GM18909 (cell line): ENCODE measurements around the gene C10orf67.
A peak's percentile ranks its signal among the peaks of the same experiment; 100 is the strongest.

Experiments
- ATAC-seq: cut with Tn5 transposase; IDR thresholded peaks from one replicate; pipeline ENCODE4 v1.9.1; 2021; ENCODE audit warnings: mild to moderate bottlenecking; ENCODE audit not compliant: unreplicated experiment, poor library complexity

Gene C10orf67

DNA sequence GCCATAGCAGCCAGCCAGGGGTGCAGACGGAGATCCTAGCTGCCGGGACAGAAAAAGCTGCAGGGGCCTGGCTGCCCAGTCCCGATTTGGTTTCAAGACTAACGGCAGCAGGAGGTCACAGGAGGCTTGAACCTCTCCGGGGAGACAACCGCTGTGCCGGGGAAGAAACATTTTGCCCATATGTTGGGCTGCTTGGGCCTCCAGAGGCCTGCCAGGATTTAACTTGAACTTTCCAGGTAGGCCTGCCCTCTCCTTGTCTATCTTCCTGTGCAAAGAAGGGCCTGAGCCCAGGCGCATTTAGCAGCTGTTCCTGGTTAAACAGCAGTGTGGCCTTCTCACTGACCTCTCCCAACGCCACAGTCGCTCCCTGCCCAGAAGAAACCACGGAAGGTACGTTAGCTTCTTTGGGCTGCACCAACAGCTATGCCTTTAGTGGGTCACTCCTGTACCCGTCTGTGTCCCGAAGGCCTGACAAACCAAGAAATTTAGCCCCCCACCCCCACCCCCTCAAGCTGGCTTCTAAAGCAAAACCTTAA is 169.6 kb downstream of the C10orf67 start:
- no peak for ATAC-seq

DNA sequence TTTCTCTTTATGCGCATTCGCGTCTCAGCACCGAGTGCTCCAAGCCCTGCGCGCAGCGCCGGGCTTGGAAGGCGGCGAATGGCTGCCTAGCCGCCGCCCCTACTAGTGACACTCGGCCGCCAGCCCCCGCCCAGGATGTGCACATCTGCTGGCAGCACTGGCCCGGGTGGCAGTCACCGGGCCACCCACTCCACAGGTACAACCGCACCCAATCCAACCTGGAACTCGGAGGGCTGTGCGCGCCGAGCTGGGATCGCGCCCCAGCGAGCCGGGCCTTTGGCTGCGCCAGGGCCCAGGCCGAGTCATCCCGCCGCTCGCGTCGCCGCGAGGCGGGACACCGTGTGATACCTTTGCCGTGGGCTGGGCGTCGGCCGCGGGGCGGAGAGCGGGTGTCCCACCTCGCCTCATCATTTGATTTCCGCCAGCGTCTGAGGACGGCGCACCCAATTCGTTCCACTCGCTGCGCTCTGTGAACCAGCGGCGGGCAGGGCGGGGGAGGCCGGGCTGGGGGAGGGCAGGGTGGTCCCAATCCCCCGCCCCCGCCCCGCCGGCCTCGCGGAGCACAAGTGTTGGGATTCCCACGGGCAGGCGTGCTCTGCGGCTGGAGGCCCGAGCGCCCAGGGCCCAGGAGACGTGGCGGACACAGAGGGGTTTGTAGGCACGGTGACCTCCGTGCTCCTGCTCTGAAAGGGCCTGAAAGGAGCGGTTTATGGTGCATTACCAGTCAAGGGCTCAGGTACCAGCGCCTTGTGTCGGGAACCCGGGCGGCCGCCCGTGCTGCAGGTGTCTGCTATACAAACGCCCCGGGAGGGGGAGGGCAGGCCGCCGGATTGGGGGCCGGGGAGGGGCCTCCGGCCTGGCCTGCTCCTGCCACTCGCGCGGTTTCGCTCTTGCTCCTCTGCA is 170.3 kb downstream of the C10orf67 start:
- no peak for ATAC-seq

DNA sequence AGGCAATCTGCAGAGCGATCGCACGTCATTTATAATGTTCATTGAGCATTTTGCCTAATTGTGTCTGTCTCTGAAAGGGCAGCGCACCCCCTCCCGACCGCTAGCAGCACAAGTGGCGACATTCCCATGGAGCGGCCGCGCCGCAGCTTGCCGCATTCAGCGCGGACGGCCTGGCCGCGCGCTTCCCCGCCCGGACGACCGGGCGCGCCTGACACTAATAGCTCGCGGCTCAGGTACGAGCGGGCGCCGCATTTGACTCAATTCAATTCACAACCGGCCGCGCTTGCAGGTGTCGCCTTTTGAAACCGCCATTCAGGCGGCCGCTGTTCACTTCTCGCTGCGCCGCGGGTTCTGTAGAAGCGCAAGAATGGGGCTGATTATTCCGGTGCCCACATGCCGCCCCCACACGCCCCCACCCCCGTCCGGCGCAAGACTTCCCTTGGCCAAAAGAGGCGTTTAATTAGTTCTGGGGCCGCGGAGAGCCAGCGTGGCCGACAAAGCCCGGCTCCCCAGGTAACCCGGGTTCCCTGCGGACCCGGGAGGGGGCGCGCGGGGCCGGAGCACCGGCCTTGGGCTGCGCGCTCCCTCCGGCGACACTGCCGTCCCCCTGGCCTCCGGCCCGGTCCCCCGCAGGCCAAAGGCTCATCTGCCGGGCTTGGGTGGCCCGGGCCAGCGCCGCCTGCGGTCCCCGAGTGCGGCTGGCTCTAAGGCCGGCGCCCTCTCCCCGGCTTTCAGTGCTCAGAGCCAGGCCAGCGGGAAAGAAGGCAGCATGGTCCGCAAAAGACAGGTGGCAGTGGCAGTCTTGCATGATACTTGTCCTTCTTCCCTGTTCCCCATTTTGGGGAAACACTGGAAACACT is 171.2 kb downstream of the C10orf67 start:
- ATAC-seq: no peak

DNA sequence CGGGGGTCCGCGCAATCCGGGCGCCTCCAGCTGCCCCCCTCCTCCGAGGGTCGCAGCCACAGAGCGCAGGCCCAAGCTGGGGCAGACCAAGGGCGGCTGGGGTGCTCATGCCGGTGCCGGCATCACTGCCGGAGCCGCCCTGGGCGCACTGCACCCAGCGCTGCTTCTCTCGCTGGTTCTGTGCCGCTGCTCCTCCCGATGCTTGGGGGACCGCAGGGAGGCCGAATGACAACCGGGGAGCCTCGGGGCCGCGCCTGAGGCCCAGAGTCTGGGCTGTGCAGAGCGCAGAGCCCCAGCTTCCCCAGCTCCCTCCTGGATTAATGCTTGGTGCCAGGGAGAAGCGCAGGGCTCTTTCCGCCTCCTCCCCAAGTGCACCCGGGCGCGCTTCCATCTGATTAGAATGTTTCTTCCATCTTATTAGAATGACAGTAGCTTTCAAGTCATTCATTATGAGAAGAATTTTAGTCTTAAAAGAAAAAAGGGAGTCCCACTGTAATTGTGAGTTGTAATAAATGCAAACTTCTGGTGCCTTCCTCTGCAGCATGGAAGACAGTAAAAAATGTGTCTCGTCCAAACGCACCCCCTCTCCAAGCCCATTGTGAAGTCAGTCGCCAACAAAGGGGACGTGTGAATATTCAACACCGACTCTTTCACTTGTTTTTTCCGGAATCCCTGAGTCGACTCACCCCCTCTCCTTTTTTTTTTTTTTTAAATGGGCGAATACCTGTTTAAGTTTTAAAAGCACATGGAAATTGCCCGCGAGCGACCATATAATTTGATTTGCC is 172.0 kb downstream of the C10orf67 start:
- no peak for ATAC-seq

DNA sequence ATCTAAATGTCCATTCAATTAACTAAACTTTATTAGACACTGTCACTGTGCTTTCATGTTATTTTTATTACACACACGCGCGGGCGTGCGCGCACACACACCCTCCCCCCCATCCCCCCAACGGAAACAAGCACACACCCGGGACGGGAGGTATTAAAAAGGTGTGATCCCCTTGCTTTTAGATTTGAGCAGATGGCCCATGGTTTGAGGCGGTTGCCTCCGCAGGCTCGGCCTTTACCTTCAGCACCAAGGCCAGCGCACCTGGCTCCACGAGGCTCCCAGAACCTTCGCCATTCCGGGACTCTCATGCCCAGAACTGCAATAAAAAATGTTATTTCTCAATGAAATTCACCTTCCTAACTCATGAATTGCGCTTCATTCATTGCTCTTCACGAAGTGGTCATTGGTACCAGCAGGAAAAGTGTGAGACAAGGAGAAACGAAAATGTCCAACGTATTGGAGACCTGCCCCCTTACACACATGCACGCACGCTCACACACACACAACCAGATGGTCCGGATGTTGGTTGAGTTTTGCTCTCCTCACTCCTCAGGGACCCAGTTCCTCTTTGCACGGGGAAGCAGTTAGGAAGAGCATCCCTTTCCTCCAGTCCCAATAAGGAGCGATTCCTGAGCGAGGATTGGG is 173.2 kb downstream of the C10orf67 start:
- no peak for ATAC-seq

DNA sequence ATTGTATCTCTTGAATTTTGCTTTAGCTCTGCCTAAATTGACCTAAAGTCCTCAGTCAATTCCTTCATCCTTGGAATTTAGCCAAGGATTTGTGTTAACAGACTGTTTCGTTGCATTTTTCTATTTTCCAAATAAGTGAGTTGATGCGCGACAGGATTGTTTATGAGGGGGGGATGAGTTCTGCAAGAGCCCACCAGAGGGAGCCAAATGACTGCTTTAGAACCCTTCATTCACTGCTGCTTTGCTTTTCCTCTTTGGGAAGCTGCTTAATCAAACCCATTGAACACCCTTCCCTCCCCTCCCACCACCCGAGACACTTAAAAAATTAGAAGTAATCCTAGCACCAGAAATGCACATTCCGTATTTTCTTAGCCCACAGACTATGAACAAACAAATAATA is 186.2 kb downstream of the C10orf67 start:
- peak; percentile 70 for ATAC-seq

DNA sequence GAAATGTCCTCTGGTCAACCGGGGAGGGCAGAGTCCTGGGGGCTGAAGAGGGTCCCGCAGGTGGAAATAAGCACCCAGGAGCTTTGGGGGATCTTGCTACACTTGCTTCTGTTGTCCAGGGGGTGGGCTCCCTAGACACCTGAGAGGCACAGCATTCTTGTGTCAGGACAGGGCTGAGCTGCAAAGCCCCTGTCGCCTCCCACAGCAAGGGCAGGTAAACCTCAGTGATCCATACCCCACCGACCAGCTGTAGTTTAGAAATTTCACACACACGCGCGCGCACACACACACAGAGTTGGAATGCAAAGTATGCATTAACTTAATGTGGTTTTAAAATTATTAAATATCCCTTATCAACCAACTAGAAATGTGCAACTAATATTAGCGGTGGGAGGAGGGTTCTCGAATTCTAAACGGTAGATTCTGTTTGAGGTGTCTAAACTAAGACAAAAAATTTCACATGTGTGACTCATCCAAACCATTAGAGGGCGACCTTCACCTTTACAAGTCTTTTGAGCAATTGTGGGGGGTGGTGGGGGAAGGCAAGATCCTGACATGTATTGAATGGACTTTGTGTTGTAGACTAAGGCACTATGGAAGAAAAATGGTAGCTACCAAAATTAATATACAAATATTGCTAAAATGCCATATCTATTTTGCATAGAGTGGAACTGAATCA is 186.8 kb downstream of the C10orf67 start:
- ATAC-seq: peak; percentile 72

DNA sequence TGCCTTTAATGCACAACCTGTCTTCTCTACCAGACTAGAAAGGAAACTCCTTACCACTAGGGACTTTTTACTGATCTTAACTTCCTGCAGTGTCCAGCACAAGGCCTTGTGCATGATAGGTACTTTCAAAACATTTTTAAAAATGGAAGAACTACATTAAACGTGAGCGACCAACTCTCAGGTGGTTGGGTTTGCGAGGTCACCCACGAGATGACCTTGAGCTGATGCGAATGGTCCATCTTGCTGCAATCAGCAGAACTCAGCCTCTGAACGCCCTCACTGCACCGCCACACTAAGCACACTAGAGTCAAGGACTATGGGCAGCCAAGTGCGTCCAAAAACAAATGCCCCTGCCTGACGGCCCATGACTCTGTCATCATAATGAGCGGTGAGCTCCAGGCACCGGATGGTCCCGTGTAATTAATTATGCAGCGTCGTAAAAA is 187.3 kb downstream of the C10orf67 start:
- peak; percentile 57 for ATAC-seq

DNA sequence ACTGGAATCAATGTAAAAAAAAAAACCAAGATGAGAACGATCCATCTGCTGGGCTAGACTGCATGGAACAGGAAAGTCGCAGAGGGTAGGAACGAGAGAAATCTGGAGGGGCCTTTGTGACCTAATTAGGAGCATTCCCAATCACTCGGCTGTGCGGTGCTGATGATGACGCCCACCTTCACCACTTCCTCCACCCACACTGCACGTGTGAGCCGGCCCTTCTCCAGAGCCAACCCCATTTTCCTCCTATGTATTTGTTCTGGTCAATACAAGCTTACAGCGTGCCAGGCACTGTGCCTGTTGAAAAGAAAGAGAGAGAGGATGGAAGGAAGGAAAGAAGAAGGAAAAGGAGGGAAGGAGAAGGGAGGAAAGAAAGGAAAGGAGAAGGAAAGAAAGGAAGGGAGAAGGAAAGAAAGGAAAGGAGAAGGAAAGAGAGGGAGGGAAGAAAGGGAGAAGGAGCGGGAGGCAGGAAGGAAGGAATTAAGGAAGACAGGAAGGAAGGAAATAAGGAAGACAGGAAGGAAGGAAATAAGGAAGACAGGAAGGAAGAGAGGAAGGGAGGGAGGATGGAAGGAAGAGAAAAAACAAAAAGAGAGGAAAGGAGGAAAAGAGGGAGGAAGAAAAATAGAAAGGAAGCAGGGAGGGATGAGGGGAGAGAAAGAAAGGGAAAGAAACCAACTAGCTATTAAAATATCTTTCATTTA is 188.0 kb downstream of the C10orf67 start:
- no peak for ATAC-seq

DNA sequence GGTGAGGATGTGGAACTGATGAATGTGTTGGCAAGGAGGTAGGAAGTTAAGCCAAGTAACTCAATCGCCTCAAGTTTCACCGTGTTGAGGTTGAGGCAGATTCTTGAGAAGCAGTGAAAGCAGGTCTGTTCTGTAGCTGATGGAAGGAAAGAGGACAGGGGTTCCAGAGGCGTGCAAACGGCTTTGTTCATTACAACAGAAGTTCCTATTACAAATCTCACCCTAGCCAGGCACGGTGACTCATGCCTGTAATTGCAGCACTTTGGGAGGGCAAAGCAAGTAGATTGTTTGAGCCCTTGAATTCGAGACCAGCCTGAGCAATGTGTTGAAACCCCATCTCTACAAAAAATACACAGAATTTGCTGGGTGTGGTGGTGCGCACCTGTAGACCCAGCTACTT is 189.4 kb downstream of the C10orf67 start:
- no peak for ATAC-seq
